ENCODE measurements around the gene SMO. TPM values are rescaled to one million over a fixed set of nuclear protein-coding genes. Genes with fewer than 3 reads are reported as not detected.

The SMO gene
- total RNA-seq, 4 donors from 2014 or later = 10.0 to 20.1 (median 13.4) TPM

DNA sequence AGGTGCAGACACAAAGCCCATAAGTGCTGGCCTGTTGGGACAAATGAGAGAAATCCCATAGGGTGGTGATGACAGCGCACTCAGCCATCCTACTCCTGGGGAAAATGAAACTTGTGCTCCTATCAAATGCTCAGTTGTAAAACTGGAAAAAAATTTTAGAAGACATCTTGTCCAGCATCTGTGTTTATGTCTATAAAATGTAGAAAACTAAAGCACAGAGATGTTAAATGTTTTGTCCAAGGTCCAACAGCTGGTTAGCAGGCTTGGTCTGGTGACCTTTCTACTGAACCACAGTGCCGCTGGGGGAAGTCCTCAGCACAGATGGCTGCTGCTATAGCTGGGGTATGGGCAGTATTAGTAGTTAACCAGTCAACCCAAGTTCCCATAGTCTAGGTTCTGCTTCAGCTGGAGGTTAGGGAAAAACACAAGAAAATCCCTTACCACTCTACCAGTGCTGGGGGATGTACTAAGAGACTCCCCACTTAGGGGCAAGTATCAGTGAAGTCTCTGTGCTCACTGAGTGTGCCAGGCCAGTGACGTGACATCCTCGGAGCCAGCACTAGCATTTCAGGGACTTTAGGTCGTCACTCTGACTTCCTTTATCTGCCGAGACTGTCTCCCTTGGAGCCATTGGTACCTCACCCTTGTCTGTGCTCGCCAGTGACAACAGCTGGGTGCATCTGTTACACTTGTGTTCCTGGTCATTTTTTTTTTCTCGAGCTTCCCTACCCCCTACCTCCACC lies 42.0 kb upstream of the SMO start:
- TF ChIP-seq POLR2A (IDR thresholded peaks at IDR 0.05) = no peak
- no peak for TF ChIP-seq POLR2AphosphoS5 (IDR thresholded peaks at IDR 0.05)
- no peak for TF ChIP-seq EP300 (IDR thresholded peaks at IDR 0.05)
- TF ChIP-seq, protein P1, sequence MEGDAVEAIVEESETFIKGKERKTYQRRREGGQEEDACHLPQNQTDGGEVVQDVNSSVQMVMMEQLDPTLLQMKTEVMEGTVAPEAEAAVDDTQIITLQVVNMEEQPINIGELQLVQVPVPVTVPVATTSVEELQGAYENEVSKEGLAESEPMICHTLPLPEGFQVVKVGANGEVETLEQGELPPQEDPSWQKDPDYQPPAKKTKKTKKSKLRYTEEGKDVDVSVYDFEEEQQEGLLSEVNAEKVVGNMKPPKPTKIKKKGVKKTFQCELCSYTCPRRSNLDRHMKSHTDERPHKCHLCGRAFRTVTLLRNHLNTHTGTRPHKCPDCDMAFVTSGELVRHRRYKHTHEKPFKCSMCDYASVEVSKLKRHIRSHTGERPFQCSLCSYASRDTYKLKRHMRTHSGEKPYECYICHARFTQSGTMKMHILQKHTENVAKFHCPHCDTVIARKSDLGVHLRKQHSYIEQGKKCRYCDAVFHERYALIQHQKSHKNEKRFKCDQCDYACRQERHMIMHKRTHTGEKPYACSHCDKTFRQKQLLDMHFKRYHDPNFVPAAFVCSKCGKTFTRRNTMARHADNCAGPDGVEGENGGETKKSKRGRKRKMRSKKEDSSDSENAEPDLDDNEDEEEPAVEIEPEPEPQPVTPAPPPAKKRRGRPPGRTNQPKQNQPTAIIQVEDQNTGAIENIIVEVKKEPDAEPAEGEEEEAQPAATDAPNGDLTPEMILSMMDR (IDR thresholded peaks at IDR 0.05) = no peak
- ATAC-seq = no peak
- 61 to 74% methylated on average over 6 of the region's 8 CpGs for WGBS, 2 donors (ENCODE audit: low coverage in 1 of 2)
- Histone ChIP-seq H3K36me3 (no peaks in the 10 kb centered on the region), H3K27ac (peak overlapping the region in 1 of 4 donors; percentile 14), H3K4me3 (no peak overlapping the region), H3K27me3 (peaks cover 55% of the 10 kb centered on the region), H3K4me1 (peaks cover 0 to 32% (median 5%) of the 10 kb centered on the region in 3 donors), H3K9me3 (no peaks in the 10 kb centered on the region)

DNA sequence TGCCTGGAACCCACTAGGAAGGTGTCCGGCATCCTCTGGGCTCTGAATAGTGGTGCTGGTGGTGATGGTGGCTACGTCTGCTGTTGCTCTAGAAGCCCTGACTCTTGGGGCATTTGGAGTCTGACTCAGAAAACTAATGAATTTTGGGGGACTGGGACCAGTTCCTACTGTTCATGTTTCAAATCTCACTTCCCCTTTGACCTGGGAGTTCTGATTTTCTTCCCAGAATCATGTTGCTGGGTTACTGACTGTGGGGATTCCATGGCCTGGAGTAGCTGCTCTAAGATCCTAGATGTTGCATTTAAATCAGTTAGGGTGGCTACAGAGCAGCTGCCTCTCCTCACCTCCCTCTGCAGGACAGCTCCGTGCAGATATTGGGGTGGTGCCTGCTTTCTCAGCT lies 40.7 kb upstream of the SMO start:
- no peak for ATAC-seq
- no CpG with 5 or more reads among the region's 3 CpGs for WGBS, 2 donors (ENCODE audit: low coverage in 1 of 2)
- no peak for TF ChIP-seq POLR2AphosphoS5 (IDR thresholded peaks at IDR 0.05)

DNA sequence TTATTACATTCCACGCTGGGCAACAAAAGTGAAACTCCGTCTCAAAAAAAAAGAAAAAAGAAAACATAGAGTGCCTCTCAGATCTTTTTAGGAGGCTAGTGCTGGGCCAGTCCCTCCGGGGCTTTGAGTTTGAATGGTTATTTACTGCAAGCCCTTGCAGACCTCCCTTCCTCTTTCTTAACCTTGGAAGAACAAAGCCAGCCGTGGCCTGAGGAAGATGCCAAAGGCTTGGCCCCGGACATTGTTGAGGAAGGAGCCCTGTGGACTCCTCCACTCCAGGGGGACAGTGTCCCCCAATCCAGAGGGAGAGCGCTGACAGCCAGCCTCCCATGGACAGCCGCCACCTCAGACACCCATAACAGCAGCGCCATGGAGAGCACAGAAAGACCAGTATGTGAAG lies 38.9 kb upstream of the SMO start:
- Histone ChIP-seq H3K27me3 (peaks cover 29% of the 10 kb centered on the region), H3K9me3 (no peaks in the 10 kb centered on the region), H3K36me3 (no peaks in the 10 kb centered on the region), H3K27ac (no peak overlapping the region), H3K4me3 (no peak overlapping the region), H3K4me1 (peaks cover 0 to 23% (median 0%) of the 10 kb centered on the region in 3 donors)
- TF ChIP-seq POLR2AphosphoS5 (IDR thresholded peaks at IDR 0.05) (no peak), POLR2A (IDR thresholded peaks at IDR 0.05) (no peak), EP300 (IDR thresholded peaks at IDR 0.05) (no peak)
- TF ChIP-seq, protein P1 (IDR thresholded peaks at IDR 0.05) = no peak
- no peak for ATAC-seq
- 52% methylated on average over 5 of the region's 8 CpGs; no CpG with 5 or more reads in 1 of the 2 donors for WGBS, 2 donors (ENCODE audit: low coverage in 1 of 2)

More for the DNA sequence above, 40.7 kb upstream of the SMO start:
- Histone ChIP-seq H3K9me3 (no peaks in the 10 kb centered on the region), H3K27ac (no peak overlapping the region), H3K36me3 (no peaks in the 10 kb centered on the region), H3K27me3 (peaks cover 44% of the 10 kb centered on the region), H3K4me3 (no peak overlapping the region), H3K4me1 (peaks cover 0 to 32% (median 5%) of the 10 kb centered on the region in 3 donors)

DNA sequence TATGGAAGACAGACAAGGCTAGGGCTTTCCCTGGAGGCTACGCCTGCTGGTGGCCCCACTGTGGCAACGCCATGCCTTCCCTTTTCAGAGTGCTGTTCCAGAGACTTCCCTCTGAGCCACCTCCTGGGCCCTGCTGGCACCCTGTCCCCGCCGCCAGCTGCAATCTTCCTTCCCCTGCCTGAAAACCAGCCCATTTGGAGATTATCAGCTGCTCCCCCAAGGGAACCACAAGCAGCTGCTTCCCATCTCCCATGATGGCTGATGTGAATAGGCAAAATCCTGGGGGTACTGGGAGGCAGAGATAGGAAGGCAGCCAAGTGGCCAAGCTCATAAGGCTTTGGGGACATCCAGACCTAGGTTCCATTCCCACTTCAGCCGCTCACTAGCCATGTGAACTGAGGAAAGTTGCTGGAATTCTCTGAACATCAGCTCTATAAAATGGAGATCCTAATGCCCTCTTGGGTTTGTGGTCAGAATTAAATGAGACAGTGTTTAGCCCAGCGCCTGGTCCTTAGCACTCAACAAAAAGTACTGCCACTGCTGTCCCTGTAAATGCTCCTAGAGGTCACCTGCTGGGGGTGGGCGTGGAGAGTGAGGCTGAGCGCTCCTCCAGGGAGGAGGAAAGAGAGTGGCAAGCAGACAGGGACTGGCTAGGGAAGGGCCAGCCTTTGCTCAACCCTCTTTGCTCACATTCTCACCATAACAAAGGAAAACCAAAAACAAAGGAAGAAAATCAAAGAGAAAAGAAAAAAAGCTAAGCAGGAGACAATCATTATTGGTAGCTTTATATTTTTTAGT lies 38.0 kb upstream of the SMO start:
- no peak overlapping the region for H3K27ac ChIP-seq
- H3K36me3 ChIP-seq = no peaks in the 10 kb centered on the region
- no peak overlapping the region for H3K4me3 ChIP-seq
- H3K27me3 ChIP-seq = peaks cover 23% of the 10 kb centered on the region
- TF ChIP-seq POLR2AphosphoS5 (IDR thresholded peaks at IDR 0.05) (no peak), POLR2A (IDR thresholded peaks at IDR 0.05) (no peak), EP300 (IDR thresholded peaks at IDR 0.05) (no peak)
- TF ChIP-seq, protein P1 (IDR thresholded peaks at IDR 0.05) = no peak
- H3K9me3 ChIP-seq = no peaks in the 10 kb centered on the region
- 67% methylated on average over 4 of the region's 8 CpGs for WGBS, 2 donors (ENCODE audit: low coverage in 1 of 2)
- peak; percentile 21 for ATAC-seq
- peaks cover 0 to 17% (median 0%) of the 10 kb centered on the region in 3 donors for H3K4me1 ChIP-seq

DNA sequence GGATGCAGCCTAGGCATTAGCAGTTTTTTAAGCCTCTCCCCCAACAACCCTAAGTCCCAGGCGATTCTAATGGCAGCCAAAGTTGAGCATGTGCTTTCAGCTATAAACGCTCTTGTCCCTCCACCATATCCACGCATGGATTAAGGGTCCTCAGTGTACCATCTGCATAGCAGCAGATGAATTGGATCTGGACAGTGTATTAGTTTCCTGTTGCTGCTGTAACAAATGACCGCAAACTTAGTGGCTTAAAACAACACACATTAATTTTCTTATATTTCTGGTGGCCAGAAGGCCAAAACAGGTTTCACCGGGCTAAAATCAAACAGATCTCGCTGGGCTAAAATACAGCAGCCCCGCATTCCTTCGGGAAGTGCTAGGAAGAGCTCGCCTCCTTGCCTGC lies 30.8 kb upstream of the SMO start:
- WGBS, 2 donors (ENCODE audit: low coverage in 1 of 2) = 86 to 94% methylated on average over 5 to 8 of the region's 9 CpGs
- Histone ChIP-seq H3K27me3 (no peaks in the 10 kb centered on the region), H3K4me1 (no peaks in the 10 kb centered on the region), H3K27ac (no peak overlapping the region), H3K36me3 (no peaks in the 10 kb centered on the region), H3K9me3 (no peaks in the 10 kb centered on the region), H3K4me3 (no peak overlapping the region)
- no peak for TF ChIP-seq POLR2A (IDR thresholded peaks at IDR 0.05)
- no peak for TF ChIP-seq EP300 (IDR thresholded peaks at IDR 0.05)
- TF ChIP-seq, protein P1 (IDR thresholded peaks at IDR 0.05) = no peak
- TF ChIP-seq POLR2AphosphoS5 (IDR thresholded peaks at IDR 0.05) = no peak
- ATAC-seq = no peak
